ENCODE measurements around the gene CCDC150.
"Not testable (repeated sequence)": the region's sequence is repeated elsewhere in the genome, so short reads cannot be mapped to it uniquely, and the experiment has no call there.

CCDC150 gene

DNA sequence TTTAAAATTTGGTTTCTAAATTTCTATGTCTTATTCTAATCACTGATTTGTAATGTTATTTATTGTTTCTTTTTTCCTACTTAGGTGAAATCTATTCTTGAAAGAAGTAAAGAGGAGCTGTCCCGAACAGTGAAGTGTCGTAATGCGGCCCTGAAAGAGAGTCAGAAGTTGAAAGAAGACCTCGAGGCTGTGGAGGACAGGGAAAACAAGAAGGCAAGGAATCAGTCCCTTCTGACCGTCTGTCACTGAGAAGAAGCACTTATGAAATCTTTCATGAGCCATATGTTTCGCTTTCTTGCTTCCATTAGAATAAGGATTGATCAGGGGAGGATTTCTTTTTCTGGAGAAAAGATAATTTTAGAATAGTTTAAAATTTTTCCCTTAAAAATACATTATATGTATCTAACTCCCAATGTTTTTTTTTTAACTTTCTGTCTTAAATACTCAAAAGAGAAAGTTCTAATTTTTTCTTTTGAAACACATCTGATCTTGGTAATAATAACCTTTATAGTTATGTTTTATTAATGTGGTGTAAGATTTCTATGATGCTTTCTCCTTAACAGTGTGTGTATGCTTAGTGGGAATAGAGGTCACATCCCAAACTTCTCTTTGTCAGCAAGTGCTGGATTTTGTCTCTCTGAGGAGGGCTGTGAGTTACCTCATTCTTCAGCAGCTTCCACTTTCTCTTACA lies 79.0 kb downstream of the CCDC150 start:
- no peak for DNase-seq

DNA sequence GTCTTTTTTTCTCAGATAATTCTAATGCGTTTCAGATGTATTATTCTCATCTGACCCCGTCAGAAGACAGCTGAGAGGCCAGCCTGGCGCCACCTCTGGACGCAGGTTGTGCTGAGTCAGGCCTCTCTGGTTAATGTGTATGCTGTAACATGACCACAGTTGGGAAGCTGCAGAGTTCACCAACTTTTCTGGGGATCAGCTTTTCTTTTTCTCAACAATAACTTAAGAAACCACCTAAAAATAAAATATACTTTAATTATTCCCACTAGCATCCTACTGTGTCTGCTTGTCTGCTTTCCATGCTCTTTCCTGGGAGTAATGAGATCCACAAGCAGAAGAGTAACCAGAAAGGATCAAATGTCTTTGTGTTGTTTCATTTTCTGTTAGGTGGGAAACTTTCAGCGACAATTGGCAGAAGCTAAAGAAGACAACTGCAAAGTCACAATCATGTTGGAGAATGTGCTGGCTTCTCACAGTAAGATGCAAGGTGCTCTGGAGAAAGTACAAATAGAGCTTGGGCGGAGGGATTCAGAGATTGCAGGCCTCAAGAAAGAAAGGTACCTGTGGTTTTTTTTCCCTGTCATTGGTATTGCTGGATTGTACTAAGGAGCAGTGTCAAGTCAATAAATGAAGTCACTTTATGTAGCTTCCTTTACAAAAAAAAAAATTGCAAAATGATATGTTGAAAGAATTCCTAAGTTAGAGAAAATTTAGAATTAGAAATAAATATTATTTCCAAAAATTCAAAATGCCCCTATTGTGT lies 79.8 kb downstream of the CCDC150 start:
- peak; percentile 40 for DNase-seq

DNA sequence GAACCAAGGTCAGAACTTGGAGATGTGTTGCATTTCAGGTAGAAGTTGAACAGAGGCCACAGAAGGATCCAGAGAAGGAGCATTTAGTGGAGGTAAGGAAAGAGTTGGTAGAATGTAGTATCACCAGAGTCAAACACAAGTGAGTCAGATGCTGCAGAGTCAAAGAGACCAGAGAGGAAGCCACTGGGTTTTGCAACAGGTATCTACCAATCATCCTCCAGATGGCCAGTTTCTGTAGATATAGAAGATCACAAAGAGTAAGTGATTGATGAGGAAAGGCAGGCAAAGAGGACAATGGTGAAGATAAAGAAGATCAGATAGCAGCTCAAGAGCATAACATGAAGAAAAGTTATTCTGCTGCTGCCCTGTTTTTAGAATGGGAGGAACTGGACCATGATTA lies 84.1 kb downstream of the CCDC150 start:
- DNase-seq: no peak

DNA sequence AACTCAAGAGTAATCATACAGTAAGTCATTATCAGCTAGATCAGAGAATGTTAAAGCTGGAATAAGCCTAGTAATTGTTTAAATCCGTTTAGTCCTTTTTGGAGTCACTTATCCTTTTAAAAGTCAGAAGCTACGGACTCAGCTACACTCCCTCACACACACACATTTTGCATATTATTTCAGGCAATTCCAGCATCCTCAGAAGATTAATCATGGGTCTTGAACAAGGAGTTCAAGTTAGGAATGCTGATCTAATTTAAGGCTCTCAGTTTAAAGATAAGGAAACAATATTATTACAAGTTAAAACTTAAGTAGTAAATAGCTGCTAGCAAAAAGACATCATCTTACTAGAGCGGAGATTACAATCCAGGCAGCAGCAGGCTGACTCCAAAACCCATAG lies 85.7 kb downstream of the CCDC150 start:
- no peak for DNase-seq

DNA sequence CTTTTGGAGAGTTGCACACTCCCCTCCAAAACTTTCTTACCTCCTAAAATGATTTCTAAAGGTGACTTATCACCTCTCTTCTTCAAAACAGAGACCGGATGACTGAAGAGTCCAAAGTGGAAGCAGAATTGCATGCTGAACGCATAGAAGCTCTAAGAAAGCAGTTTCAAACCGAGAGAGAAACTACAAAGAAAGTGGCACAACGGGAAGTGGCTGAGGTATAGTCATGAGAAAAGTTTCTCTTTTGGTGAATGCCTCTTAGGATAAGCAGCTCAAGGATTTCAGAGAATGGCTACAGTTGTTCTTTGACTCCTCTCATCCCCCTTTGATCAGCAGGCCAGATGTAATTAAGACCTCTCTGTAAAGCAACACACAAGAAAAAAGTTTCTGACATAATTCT lies 86.4 kb downstream of the CCDC150 start:
- no peak for DNase-seq

DNA sequence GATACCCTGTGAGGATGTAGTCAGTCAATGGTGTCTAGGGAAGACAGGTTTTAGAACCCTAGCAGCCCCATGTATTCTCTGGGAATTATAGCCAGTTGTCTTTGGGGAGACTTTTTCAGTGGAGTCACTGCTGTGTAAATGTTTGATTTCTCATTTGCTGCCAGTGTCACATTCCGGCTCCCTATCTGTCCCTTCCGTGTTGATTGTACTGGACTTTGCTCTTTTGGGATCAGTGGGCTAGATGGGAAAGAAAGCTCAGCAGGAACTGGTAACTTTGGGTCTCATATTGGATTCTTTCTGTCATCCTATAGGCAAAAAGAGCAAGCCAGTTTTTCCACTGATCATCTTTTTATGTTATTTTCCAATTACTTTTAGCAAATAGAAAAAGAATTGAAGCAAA lies 89.9 kb downstream of the CCDC150 start:
- no peak for DNase-seq

DNA sequence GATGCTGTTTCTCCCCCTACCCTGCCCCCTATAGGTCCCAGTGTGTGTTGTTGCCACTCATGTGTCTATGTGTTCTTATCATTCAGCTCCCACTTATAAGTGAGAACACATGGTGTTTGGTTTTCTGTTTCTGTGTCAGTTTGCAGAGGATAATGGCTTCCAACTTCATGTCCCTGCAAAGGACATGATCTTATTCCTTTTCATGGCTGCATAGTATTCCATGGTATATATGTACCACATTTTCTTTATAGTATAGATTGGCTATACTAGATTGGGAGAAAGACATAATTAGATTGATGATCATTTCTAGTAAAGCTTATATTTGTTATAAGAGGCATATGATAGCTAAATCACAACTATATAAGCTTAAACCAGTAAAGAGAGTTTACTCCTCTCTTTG lies 97.1 kb downstream of the CCDC150 start:
- DNase-seq: not testable (repeated sequence)

DNA sequence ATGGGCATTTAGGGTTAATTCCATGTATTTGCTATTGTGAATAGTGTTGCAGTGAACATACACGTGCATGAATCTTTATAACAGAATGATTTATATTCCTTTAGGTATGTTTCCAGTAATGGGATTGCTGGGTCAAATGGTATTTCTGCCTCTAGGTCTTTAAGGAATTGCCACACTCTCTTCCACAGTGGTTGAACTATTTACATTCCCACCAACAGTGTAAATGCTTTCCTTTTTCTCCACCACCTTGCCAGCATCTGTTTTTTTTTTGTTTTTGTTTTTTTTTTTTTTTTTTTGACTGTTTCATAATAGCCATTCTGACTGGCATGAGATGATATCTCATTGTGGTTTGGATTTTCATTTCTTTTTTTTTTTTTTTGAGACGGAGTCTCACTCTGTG lies 97.5 kb downstream of the CCDC150 start:
- DNase-seq: no peak

DNA sequence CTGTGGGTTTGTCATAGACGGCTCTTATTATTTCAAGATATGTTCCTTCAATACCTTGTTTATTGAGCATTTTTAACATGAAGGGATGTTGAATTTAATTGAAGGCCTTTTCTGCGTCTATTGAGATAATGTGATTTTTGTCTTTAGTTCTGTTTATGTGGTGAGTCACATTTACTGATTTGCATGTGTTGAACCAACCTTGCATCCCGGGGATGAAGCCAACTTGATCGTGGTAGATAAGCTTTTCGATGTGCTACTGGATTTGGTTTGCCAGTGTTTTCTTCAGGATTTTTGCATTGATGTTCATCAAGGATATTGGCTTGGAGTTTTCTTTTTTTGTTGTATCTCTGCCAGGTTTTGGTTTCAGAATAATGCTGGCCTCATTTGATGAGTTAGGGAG lies 99.5 kb downstream of the CCDC150 start:
- DNase-seq: no peak

DNA sequence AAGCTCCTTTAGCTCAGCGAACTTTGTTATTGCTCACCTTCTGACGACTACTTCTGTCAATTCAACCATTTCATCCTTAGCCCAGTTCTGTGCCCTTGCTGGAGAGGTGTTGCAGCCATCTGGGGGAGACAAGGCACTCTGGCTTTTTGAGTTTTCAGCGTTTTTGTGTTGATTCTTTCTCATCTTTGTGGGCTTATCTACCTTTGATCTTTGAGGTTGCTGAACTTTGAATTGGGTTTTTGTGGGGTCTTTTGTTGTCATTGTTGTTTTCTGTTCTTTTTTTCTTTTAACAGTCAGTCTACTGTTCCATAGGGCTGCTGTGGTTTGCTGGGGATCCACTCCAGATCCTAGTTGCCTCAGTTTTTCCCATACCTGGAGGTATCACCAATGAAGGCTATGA lies 102.7 kb downstream of the CCDC150 start:
- DNase-seq: no peak

DNA sequence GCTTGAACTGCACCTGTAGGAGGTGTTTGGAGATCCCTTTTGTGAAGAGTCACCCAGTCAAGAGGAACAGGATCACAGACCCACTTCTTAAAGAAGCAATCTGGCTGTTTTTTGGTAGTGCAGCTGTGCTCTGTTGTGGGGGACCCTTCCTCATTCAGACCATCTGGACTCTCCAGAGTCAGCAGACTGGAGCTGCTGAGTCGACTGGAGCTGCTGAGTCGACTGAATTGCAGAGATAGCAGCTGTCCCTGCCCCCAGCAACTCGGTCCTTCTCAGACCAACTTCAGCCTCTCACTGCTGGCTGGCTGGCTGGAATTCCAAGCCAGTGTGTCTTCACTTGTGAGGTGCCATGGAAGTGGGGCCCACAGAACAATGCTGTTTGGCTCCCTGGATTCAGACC lies 103.2 kb downstream of the CCDC150 start:
- no peak for DNase-seq

DNA sequence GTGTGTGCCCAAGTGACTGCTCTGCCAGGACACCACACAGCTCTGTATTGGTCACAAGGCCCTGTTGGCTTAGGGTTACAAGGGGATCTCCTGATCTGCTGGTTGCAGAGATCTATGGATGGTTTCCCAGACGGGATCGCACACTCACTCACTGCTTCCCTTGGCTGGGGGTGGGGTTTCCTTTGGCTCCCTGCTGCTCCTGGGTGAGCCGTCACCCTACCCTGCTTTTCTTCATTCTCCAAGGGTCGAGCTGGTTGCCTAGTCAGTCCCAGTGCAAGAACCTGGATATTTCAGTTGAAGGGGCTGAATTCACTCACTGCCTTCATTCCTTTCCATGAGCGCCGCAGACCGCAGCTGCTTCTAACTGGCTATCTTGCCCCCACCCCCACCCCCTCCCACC lies 103.7 kb downstream of the CCDC150 start:
- no peak for DNase-seq

DNA sequence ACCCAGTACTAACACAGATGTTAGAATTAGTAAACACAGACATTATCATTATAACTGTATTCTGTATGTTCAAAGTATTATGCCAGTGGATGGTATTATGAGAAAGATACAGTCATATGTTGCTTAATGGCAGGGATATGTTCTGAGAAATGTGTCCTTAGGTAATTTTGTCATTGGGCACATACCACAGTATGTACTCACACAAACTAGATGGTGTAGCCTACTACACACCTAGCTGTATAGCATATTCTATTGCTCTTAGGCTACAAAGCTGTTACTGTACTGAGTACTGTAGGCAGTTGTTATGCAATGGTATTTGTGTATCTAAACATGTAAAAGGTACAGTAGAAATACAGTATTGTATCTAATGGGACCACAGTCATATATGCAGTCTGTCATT lies 106.2 kb downstream of the CCDC150 start:
- no peak for DNase-seq

DNA sequence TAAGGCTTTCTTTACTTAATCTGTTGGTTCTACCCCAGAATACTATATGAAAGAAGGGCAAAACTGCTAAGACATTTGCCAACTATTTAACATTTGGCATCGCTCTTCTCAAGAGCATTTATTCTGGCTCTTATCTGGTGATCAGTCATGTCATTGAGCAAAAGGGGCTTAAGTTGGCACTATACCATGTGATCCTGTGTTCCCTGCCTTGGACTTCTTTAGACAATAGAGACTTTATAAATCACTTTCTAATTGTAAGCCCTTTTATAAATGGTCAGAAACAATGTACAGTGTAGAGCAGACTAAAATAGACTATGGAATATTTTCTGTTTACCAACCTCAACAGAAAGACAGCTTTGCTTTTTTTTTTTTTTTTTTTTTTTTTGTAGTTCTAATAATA lies 107.9 kb downstream of the CCDC150 start:
- DNase-seq: no peak

DNA sequence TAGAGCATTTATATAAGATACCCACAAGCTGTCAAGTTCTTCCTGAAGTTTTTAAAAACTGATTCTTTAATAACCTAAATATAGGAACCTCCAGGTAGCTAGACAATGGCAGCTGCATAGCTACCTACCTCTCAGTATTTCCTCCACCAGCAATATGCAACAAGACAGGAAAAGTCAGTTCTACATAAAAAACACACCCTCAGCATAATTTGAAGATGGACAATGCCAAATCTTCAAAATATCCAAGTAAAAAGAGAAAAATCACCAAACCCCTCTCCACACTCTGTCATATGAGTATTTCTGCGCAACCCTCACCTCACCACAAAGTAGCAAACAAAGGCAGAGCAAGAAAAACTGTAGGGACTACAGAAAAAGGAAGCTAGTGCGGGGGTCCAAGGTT lies 108.6 kb downstream of the CCDC150 start:
- no peak for DNase-seq

DNA sequence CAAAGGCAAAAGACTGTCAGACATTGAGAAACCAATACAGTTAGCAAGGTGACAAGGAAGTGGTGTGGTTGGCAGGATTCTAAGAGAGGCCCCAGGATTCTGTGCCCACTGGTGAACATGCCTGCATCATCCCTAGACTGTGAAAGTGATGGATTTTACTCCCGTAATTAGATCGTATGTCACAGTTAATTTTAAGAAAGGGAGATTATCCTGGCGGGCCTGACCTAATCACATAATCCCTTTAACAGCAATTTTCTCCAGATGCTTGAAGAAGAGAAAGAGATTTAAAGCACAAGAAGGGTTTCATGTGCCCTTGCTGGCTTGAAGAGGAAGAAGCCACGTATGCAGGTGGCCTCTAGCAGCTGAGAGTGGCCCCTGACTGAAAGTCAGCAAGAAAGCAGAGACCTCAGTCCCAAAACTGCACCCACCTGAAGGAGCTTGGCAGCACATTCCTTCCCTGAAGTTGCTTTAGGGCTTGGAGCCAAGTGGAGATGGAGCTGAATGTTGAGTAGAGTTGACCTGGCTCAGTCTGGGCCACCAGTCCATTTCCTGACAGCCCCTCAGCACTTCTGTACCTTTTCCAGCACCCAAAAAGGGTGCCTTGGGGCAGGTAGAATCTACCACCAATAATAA lies 110.9 kb downstream of the CCDC150 start:
- DNase-seq: no peak

DNA sequence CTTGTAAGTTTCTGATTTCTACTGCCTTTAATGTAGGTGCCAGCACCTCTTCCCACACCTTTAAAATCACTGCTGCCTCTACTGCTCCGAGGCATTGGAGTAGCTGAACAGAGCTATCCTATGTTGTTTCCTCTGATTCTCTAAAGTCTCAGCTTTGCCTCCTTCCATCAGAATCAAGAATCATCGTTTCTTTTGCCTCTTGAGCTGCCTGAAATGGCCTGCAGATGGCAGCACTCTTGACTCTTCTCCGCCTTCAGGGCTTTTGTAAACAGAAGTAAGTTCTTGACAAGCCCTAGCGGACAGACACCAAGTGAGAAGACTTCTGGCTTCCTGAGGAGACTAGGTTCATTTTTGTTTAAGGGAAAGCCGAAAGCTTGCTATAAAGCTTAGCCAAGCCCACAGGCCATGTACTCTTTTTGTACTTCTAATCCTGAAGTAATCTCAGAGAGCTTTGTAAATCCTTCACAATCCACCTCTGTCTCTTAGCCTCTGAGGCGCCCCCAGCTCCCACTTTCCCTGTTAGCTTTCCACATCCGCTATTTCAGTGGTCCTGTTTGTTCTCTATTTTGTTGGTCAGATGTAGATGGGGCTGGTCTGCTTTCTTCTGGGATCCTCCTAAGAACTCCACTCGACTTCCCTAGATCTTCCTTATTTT lies 111.6 kb downstream of the CCDC150 start:
- DNase-seq: peak; percentile 14

DNA sequence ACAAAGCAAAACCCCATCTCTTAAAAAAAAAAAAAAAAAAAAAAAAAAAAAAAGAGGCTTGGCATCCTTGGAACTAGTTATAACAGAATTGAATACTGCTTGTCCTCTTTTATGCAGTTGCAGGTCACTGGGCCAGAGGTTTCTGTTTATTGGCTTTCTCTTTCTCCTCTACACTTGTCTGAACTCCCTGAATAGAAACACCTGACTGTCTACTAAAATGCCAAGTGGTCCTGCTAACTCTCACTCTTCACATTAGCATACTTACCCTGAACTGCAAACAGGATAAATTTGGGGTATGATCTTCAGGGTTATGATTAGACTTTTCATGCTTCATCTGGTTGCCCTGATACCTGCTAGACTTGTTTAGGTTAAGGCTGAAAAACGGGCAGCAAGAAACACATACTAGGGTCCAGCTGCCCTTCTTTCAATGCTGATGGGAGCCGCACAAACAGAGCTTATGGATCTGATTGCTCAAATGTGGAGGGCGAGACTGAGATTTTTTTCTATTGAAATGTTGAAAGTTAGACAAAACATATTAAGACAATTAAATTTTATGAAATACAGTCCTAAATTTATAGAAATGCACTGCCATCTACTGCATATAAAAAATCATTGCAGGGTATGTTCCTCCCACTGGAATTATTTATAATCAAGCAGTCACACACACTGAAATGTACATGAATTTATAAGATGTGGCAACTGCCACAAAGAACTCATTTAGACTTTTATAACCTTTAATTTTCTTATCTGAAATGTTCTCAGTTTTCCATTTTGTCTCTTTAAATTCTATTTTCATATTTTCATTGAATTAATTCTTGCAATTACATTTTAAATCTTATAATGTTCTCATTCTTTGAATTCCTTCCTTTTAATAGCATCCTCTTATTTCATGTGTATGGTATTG lies 119.2 kb downstream of the CCDC150 start:
- DNase-seq: peak; percentile 17

DNA sequence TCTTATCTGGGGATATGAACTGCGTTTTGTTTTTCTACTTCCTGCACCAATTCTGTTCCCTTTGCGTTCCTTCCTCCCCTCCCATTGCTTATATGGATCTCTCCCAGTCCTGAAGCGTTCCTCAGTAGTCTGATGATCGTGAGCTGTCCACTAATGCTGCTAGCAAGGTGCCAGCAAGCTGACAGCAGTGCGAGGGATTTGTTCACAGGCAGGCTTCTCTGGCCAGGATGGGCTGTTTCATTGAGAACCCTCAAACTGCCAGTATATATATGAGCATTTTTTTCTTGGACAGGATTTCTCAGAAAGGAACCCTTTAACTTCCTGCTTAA lies 119.8 kb downstream of the CCDC150 start:
- DNase-seq: no peak

DNA sequence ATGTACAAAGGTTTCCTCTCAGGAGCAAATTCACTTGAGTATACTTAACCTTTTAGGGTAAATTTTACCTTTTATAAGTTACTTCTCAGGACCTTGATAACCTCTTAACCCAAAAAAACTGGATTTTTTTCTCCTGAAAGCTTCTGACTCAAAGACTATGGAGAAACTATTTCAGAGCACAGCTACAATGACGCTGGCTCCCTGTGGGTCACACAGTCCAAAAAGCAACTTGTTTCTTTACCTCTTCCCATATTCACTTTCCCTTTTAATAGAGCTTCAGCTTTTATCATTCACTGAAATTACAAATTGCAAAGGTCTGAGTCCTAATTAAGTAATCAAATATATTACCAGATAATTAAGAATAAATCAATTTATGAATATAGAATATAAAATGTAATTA lies 127.6 kb downstream of the CCDC150 start:
- DNase-seq: no peak

Data from NCI-H510A treated with DMSO at 0.1 percent for 48 hours (cell line).